H1 (cell line): ENCODE measurements around the gene VN1R5. TPM values are rescaled to one million over a fixed set of nuclear protein-coding genes. Genes with fewer than 3 reads are reported as not detected.

Experiments used
- ASH2L ChIP-seq: fragments of 200-600, 300-600 bp; sonication (generic); IDR thresholded peaks from one replicate; pipeline ENCODE4 v1.7.1; 2017; ENCODE audit warnings: low read length
- CBX5 ChIP-seq: fragments of 300-800, 300-1000 bp; sonication (generic); IDR thresholded peaks from 2 replicates; pipeline ENCODE4 v1.7.1; 2016; ENCODE audit warnings: antibody characterized with exemption, low read length, low read depth
- CBX8 ChIP-seq: fragments of 300-800, 300-1000 bp; sonication (generic); IDR thresholded peaks from 2 replicates; pipeline ENCODE4 v1.7.1; 2016; ENCODE audit warnings: low read depth, low read length, borderline replicate concordance
- CEBPB ChIP-seq: IDR thresholded peaks from 2 replicates; pipeline ENCODE4 v1.6.1; 2012; ENCODE audit warnings: low read depth, low read length
- CTCF ChIP-seq, 3 experiments: IDR thresholded peaks; 1 replicate in 2 of 3; 2 replicates in 1 of 3; pipeline versions ENCODE4 v1.5.1 to v1.6.1; 2011; ENCODE audit warnings: low read length in 3 of 3, mild to moderate bottlenecking in 3 of 3, inconsistent platforms in 2 of 3, low read depth in 1 of 3, moderate library complexity in 1 of 3; ENCODE audit not compliant: insufficient read depth in 1 of 3; ENCODE audit errors: control extremely low read depth in 1 of 3
- MAFK ChIP-seq: IDR thresholded peaks from 2 replicates; pipeline ENCODE4 v1.6.1; 2012; ENCODE audit warnings: low read depth, mild to moderate bottlenecking, improper control_type of control experiment, low read length
- POLR2A ChIP-seq, 2 experiments: IDR thresholded peaks; 1 replicate in 1 of 2; 2 replicates in 1 of 2; pipeline ENCODE4 v1.6.1; 2011; ENCODE audit warnings: low read depth in 2 of 2, low read length in 2 of 2, mild to moderate bottlenecking in 2 of 2; ENCODE audit errors: control extremely low read depth in 1 of 2
- YY1 ChIP-seq: IDR thresholded peaks from 2 replicates; pipeline ENCODE4 v1.6.1; 2011; ENCODE audit warnings: low read depth, mild to moderate bottlenecking, low read length
- polyA plus RNA-seq, 7 experiments: library from polyadenylated mRNA; depleted of rRNA in 3 of 7; stranded (reverse) in 5 of 7; unstranded in 2 of 7; fragments of >200 nt in 5 of 7; fragments of 200-250 nt in 2 of 7; gene quantifications; 1 replicate in 5 of 7; 2 replicates in 1 of 7; 4 replicates in 1 of 7; pipeline versions ENCODE4 v1.2.1 to v1.2.3, GENCODE V29; 2011 to 2013; ENCODE audit warnings: missing spikeins in 2 of 7, mixed read lengths in 2 of 7
- total RNA-seq: library from RNA; stranded (reverse); fragmentation: NEBNext Ultra II Directional; extraction: Animal tissue kit (Norgen Biotek cat#: 25700); gene quantifications from 2 replicates; pipeline ENCODE4 v1.2.1, GENCODE V29; 2021

Gene VN1R5
- total and polyA plus RNA-seq, 2 of the 8 experiments (the other 6 are each of a cell fraction or from before 2014, with no cell fraction given), result not detected

GRCh38 chr1:247274605-247275256 is 18.9 kb downstream of the VN1R5 start (continued):
- TF ChIP-seq CBX8 (no peak), POLR2A (IDR thresholded peaks at IDR 0.05; ENCODE audit: control extremely low read depth in 1 of 2, low read depth in 2 of 2, low read length in 2 of 2) (no peak), CBX5 (no peak), ASH2L (no peak), CTCF (IDR thresholded peaks at IDR 0.05; ENCODE audit: control extremely low read depth in 1 of 3, insufficient read depth in 1 of 3, low read depth in 1 of 3, low read length in 3 of 3) (no peak), CEBPB (no peak), YY1 (no peak), MAFK (no peak)
